WTC11 (cell line): ENCODE data around the gene RASL11A. TPM values are rescaled to one million over a fixed set of nuclear protein-coding genes. Genes with fewer than 3 reads are reported as not detected.

Experiments
- ATAC-seq: fragments of 200-7000 bp; cut with Tn5 transposase; 2 replicates; pipeline ENCODE4 v1.10.0; 2021; ENCODE audit warnings: mild to moderate bottlenecking, moderate library complexity
- CTCF ChIA-PET: fragments of 300-600 bp; sonication (Branson Sonifier 250); formaldehyde crosslinking; loops from one replicate; lab custom pipeline; 2021; ENCODE audit warnings: antibody characterized with exemption; lab: Charles Lee
- POLR2A ChIA-PET: fragments of 350-600 bp; sonication (Branson Sonifier 250); formaldehyde crosslinking; loops from one replicate; lab custom pipeline; 2021; ENCODE audit warnings: antibody characterized with exemption; lab: Charles Lee
- DNase-seq: peaks from one replicate; pipeline ENCODE4 v3.0.0; 2021; ENCODE audit warnings: low spot score
- H3K27ac Mint-ChIP-seq: 2 replicates; pipeline ENCODE4 v1.8.0; 2021; ENCODE audit warnings: mixed read lengths
- H3K27me3 Mint-ChIP-seq: 2 replicates; pipeline ENCODE4 v1.8.0; 2021; ENCODE audit warnings: low read depth, mild to moderate bottlenecking, moderate library complexity, mixed read lengths
- H3K36me3 Mint-ChIP-seq: 2 replicates; pipeline ENCODE4 v1.8.0; 2021; ENCODE audit warnings: mixed read lengths
- H3K4me1 Mint-ChIP-seq: 2 replicates; pipeline ENCODE4 v1.8.0; 2022; ENCODE audit warnings: mixed read lengths
- H3K4me3 Mint-ChIP-seq: 2 replicates; pipeline ENCODE4 v1.8.0; 2021; ENCODE audit warnings: mild to moderate bottlenecking, moderate library complexity, mixed read lengths
- H3K9me3 Mint-ChIP-seq: 2 replicates; pipeline ENCODE4 v1.8.0; 2021; ENCODE audit warnings: mixed read lengths
- AFF4 ChIP-seq: sonication (generic); formaldehyde crosslinking; IDR thresholded peaks from 2 replicates; pipeline ENCODE4 v1.8.1; 2023; ENCODE audit warnings: mild to moderate bottlenecking, missing genetic modification reagents, borderline replicate concordance
- CREB1 ChIP-seq: sonication (generic); formaldehyde crosslinking; IDR thresholded peaks from 2 replicates; pipeline ENCODE4 v1.8.0; 2023; ENCODE audit warnings: mild to moderate bottlenecking, missing genetic modification reagents
- ERG ChIP-seq: fragments of 250-450 bp; sonication (Bioruptor Pico); IDR thresholded peaks from 2 replicates; pipeline ENCODE4 v1.8.0; 2021; ENCODE audit warnings: mild to moderate bottlenecking
- FOXK1 ChIP-seq: sonication (generic); formaldehyde crosslinking; IDR thresholded peaks from 2 replicates; pipeline ENCODE4 v1.8.0; 2022; ENCODE audit warnings: mild to moderate bottlenecking, moderate library complexity, missing genetic modification reagents
- FOXP1 ChIP-seq: sonication (generic); formaldehyde crosslinking; IDR thresholded peaks from 2 replicates; pipeline ENCODE4 v1.8.0; 2022; ENCODE audit warnings: missing genetic modification reagents, mild to moderate bottlenecking, moderate library complexity, borderline replicate concordance
- GTF2I ChIP-seq: fragments of 250-450 bp; sonication (Bioruptor Pico); conservative IDR thresholded peaks from 2 replicates; pipeline ENCODE4 v1.4.0; 2021; ENCODE audit warnings: mild to moderate bottlenecking
- JUN ChIP-seq: sonication (generic); formaldehyde crosslinking; IDR thresholded peaks from 2 replicates; pipeline ENCODE4 v1.8.0; 2023; ENCODE audit warnings: mild to moderate bottlenecking, missing genetic modification reagents
- NFATC4 ChIP-seq: fragments of 250-450 bp; sonication (Bioruptor Pico); IDR thresholded peaks from 2 replicates; pipeline ENCODE4 v1.9.0; 2021; ENCODE audit warnings: mild to moderate bottlenecking
- PRDM15 ChIP-seq: sonication (generic); formaldehyde crosslinking; IDR thresholded peaks from 2 replicates; pipeline ENCODE4 v1.8.0; 2022; ENCODE audit warnings: missing genetic modification reagents
- USF2 ChIP-seq: sonication (generic); formaldehyde crosslinking; IDR thresholded peaks from 2 replicates; pipeline ENCODE4 v1.8.1; 2023; ENCODE audit warnings: mild to moderate bottlenecking, missing genetic modification reagents, moderate library complexity
- ZBTB21 ChIP-seq: sonication (generic); formaldehyde crosslinking; IDR thresholded peaks from 2 replicates; pipeline ENCODE4 v1.8.1; 2023; ENCODE audit warnings: mild to moderate bottlenecking, missing genetic modification reagents, borderline replicate concordance
- ZNF232 ChIP-seq: sonication (generic); formaldehyde crosslinking; IDR thresholded peaks from 2 replicates; pipeline ENCODE4 v1.8.0; 2022; ENCODE audit warnings: mild to moderate bottlenecking, missing genetic modification reagents
- ZNF263 ChIP-seq: sonication (generic); formaldehyde crosslinking; IDR thresholded peaks from 2 replicates; pipeline ENCODE4 v1.8.1; 2022; ENCODE audit warnings: low read depth, mild to moderate bottlenecking, moderate library complexity, missing genetic modification reagents
- ZNF317 ChIP-seq: sonication (generic); formaldehyde crosslinking; IDR thresholded peaks from 2 replicates; pipeline ENCODE4 v1.8.1; 2023; ENCODE audit warnings: low read depth, mild to moderate bottlenecking, moderate library complexity, missing genetic modification reagents, borderline replicate concordance
- ZNF396 ChIP-seq: fragments of 250-450 bp; sonication (Bioruptor Pico); IDR thresholded peaks from 2 replicates; pipeline ENCODE4 v1.8.0; 2021; ENCODE audit warnings: mild to moderate bottlenecking, moderate library complexity, borderline replicate concordance
- total RNA-seq: library from RNA; stranded (reverse); gene quantifications from 3 replicates; pipeline ENCODE4 v1.2.3, GENCODE V29; 2021

Gene RASL11A
- total RNA-seq, 1 experiment from 2014 or later, result 3.5 TPM

GRCh38 chr13:27274631-27275030 is 4.0 kb downstream of the RASL11A start:
- TF ChIP-seq FOXP1 (CRISPR knock-in tag) (no peak), ZNF263 (CRISPR knock-in tag) (no peak), ZNF396 (CRISPR knock-in tag) (no peak), GTF2I (CRISPR knock-in tag) (no peak), AFF4 (no peak), CREB1 (CRISPR knock-in tag) (no peak), USF2 (CRISPR knock-in tag) (no peak), PRDM15 (CRISPR knock-in tag) (no peak), ZNF317 (CRISPR knock-in tag) (no peak), ZNF232 (CRISPR knock-in tag) (no peak), JUN (CRISPR knock-in tag) (no peak)
- Mint-ChIP-seq H3K27ac (no peak overlapping the region), H3K9me3 (peaks cover 12% of the 10 kb centered on the region), H3K4me3 (no peak overlapping the region), H3K4me1 (peaks cover 22% of the 10 kb centered on the region), H3K36me3 (no peaks in the 10 kb centered on the region), H3K27me3 (peaks cover 28% of the 10 kb centered on the region)
- ChIA-PET POLR2A (no interaction called here), CTCF (interaction anchor here (0.6 to 3.0 kb wide), 4 partner anchors 64 to 328 kb away, joined by 3 to 12 read pairs (median 6); no protein-coding TSS in a partner anchor)
- no peak for DNase-seq
- no peak for ATAC-seq

- peaks cover 12% of the 10 kb centered on the region for H3K9me3 Mint-ChIP-seq
- H3K4me3 Mint-ChIP-seq, result no peak overlapping the region
- DNase-seq, result no peak
- H3K27me3 Mint-ChIP-seq, result peaks cover 19% of the 10 kb centered on the region
- no peak for TF ChIP-seq ZBTB21
- TF ChIP-seq FOXK1 (CRISPR knock-in tag), result no peak
- TF ChIP-seq ERG, result no peak
- TF ChIP-seq NFATC4 (CRISPR knock-in tag), result no peak
- TF ChIP-seq, all 79 proteins: peak for 0
- Mint-ChIP-seq H3K36me3 (no peaks in the 10 kb centered on the region), H3K27ac (no peak overlapping the region), H3K4me1 (peaks cover 25% of the 10 kb centered on the region)
- ATAC-seq, result no peak
- POLR2A ChIA-PET, result interaction anchor here (0.6 kb wide), 1 partner anchor 64 kb away, joined by 3 read pairs; no protein-coding TSS in a partner anchor
- CTCF ChIA-PET, result interaction anchor here (1.1 to 3.0 kb wide), 2 partner anchors 83 to 86 kb away, joined by 3 to 12 read pairs; no protein-coding TSS in a partner anchor
Measured at GRCh38 chr13:27276188-27276587, 5.6 kb downstream of the RASL11A start.
